PC-9 (cell line): ENCODE measurements around the gene PORCN.

Experiments used
- CTCF ChIP-seq: fragments of 200-600 bp; sonication (generic); conservative IDR thresholded peaks from 2 replicates; pipeline ENCODE4 v1.6.1; 2017; ENCODE audit warnings: mixed run types, antibody characterized with exemption, mild to moderate bottlenecking, moderate library complexity
- EZH2 ChIP-seq: fragments of 200-600 bp; sonication (generic); IDR thresholded peaks from 2 replicates; pipeline ENCODE4 v1.8.0; 2017; ENCODE audit warnings: antibody characterized with exemption, low read depth

DNA sequence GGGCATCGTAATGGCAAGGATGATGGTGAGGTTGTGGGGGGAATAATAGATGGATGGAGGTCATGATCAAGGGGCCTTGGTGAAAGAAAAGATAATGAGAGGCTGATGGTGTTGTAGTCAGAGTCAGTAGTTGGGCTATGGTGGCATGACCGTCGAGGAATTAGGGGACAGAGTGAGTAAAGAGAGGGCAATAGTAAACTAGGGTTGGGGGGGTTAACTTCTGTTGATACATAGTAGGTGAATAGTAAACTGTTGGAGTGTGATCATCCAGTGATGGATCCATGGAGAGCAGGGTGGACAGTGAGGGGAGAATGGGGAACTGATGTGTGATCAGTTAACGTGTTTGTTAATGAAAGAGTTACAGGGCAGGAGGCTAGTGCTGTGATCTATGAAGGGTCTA, 31.9 kb upstream of the PORCN start:
- no peak for TF ChIP-seq CTCF
- no peak for TF ChIP-seq EZH2
